C4-2B (cell line): ENCODE results near the gene SZRD1.
"Not testable (repeated sequence)": the region's sequence is repeated elsewhere in the genome, so short reads cannot be mapped to it uniquely, and the experiment has no call there.

ENCODE experiments used
- H3K27ac ChIP-seq: fragments of 450-650 bp; 2 replicates; pipeline ENCODE4 v1.5.1; 2017
- ZFX ChIP-seq: fragments of 450-650 bp; IDR thresholded peaks from 2 replicates; pipeline ENCODE4 v1.6.1; 2017
- TF ChIP-seq, protein P1 (sequence below): fragments of 450-650 bp; conservative IDR thresholded peaks from 2 replicates; pipeline ENCODE4 v1.5.1; 2017; ENCODE audit warnings: mild to moderate bottlenecking

Gene SZRD1

DNA sequence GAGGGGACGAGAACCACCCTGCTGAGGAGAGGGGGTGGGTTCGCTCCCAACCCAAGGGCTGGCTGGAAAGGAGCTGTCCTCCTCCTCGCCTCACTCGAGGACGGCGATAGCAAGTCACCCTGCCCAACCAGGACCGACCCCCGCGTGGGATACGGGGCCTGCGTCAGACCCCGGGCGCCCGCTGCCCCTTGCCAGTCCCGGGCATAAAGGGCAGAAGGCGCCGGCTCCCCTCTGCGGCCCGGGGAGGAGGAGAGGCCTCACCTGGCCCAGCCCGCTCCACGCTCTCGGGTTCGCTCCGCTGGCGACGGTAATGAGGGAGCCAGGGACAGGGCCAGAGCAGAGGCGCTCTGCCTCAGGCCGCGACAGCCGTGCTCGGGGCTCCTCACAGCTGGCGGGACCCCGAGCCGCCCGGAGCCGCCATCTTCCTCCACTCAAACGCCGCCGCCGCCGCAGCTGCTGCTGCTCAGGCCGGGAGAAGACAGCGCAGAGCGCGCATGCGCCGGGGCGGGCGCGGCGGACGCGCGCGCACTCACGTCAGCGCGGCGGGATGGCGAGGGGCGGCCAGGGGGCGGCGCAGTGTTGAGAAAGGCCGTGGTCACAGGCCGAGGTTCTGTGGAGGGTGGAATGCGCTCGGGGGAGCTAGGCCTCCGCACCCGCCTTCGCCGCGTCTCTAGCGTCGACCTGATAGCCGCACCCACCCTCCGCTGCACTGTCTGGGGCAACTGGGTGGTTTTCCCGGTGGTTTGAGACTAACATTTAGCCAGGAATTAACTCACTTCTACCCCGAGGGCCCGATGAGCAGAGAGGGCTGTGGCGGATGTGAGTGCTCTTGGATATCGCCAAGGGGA is 14.8 kb upstream of the SZRD1 start, which contains the start of gene FBXO42:
TSS of gene FBXO42 (minus strand) at position 487 of the 848 bp plus-strand sequence. CDS start 37,062 bp downstream, outside the sequence.
- TF ChIP-seq, protein P1, sequence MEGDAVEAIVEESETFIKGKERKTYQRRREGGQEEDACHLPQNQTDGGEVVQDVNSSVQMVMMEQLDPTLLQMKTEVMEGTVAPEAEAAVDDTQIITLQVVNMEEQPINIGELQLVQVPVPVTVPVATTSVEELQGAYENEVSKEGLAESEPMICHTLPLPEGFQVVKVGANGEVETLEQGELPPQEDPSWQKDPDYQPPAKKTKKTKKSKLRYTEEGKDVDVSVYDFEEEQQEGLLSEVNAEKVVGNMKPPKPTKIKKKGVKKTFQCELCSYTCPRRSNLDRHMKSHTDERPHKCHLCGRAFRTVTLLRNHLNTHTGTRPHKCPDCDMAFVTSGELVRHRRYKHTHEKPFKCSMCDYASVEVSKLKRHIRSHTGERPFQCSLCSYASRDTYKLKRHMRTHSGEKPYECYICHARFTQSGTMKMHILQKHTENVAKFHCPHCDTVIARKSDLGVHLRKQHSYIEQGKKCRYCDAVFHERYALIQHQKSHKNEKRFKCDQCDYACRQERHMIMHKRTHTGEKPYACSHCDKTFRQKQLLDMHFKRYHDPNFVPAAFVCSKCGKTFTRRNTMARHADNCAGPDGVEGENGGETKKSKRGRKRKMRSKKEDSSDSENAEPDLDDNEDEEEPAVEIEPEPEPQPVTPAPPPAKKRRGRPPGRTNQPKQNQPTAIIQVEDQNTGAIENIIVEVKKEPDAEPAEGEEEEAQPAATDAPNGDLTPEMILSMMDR, result peak; percentile 42
- peak; percentile 76 for TF ChIP-seq ZFX
- peak within 1 kb of the TSS; percentile 99 for H3K27ac ChIP-seq

GRCh38 chr1:16352842-16353535 is 14.1 kb upstream of the SZRD1 start:
- H3K27ac ChIP-seq, result peak overlapping the region; percentile 99
- TF ChIP-seq, protein P1, result no peak
- no peak for TF ChIP-seq ZFX

DNA sequence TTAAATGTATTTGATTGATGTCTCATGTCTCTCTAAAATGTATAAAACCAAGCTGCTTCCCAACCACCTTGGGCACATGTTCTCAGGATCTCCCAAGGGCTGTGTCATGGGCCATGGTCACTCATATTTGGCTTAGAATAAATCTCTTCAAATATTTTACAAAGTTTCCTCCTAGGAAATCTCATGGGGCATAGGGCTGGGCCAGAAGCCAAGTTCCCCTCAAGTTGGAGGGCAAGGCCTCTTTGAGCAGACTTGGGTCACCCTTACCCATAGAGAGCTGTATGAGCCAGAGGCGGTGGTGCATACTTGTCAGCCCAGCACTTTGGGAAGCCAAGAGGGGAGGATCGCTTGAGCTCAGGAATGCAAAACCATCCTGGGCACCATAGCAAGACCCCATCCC is 12.4 kb upstream of the SZRD1 start:
- no peak overlapping the region for H3K27ac ChIP-seq
- TF ChIP-seq, protein P1, result no peak
- no peak for TF ChIP-seq ZFX

GRCh38 chr1:16356867-16357266 is 10.2 kb upstream of the SZRD1 start:
- no peak for TF ChIP-seq ZFX
- TF ChIP-seq, protein P1, result no peak
- no peak overlapping the region for H3K27ac ChIP-seq

GRCh38 chr1:16365146-16365498 is 1.9 kb upstream of the SZRD1 start:
- not testable (repeated sequence) for H3K27ac ChIP-seq

DNA sequence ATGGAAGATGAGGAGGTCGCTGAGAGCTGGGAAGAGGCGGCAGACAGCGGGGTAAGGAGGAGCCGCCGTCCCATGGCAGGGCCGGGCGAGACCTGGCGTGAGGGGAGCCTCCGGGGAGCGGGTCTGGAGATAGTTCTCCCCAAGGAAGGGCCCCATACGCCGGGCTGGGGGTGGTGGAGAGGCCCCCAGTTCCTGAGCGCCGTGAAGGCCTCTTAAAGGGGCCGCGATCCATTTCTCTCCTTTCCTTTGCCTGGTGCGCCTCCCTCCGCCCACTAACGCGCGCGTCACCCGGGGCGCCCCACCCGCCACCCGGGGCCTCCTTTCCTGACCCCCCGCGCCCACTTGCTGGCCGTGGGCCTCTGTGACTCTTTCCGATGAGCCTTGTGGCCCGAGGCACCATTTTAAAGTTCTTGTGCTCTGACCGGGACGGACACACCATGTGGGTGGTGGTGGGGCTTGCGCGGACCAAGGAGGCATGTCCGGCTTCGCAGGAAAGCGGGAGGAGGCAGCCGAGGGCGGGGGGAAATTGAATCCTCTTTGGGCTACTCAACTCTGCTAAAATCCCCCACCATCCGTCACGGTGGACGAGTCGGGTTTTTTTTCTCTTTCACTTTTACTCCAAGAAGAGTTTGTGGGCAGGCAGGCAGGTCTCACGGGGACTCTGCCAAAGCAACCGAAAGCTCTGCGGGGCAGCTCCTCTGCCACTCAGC is 371 bp downstream of the SZRD1 start:
- TF ChIP-seq, protein P1, result no peak
- peak; percentile 97 for TF ChIP-seq ZFX
- H3K27ac ChIP-seq, result peak overlapping the region; percentile 88

- peak overlapping the region; percentile 88 for H3K27ac ChIP-seq
- TF ChIP-seq, protein P1, result no peak
These were observed 1.2 kb downstream of the SZRD1 start for GRCh38 chr1:16367968-16368890.
